GM21529 (cell line): ENCODE results near the gene ZDHHC14.

Source experiments
- ATAC-seq: cut with Tn5 transposase; IDR thresholded peaks from one replicate; pipeline ENCODE4 v1.9.1; 2021; ENCODE audit not compliant: unreplicated experiment

The ZDHHC14 gene

GRCh38 chr6:157725836-157726235 lies 344.8 kb downstream of the ZDHHC14 start:
- ATAC-seq = no peak

GRCh38 chr6:157726892-157727628 lies 346.1 kb downstream of the ZDHHC14 start:
- ATAC-seq = no peak
